PFSK-1 (cell line): ENCODE results near the gene FPR3.

ENCODE experiments used
- FOXP2 ChIP-seq: optimal IDR thresholded peaks from 2 replicates; pipeline ENCODE3; 2011; ENCODE audit warnings: borderline replicate concordance, control low read depth, inconsistent platforms; ENCODE audit not compliant: insufficient read depth; ENCODE audit errors: extremely low read length, extremely low read depth
- POLR2AphosphoS5 ChIP-seq: IDR thresholded peaks from 2 replicates; pipeline ENCODE4 v1.6.1; 2012; ENCODE audit warnings: low read depth, mild to moderate bottlenecking, control low read depth, low read length, moderate library complexity
- REST ChIP-seq, 2 experiments: IDR thresholded peaks; 2 replicates each; pipeline versions ENCODE4 v1.6.1 to v1.8.0; 2011 to 2012; ENCODE audit warnings: low read depth in 2 of 2, low read length in 2 of 2, control low read depth in 1 of 2, inconsistent platforms in 1 of 2, mild to moderate bottlenecking in 1 of 2, moderate library complexity in 1 of 2; ENCODE audit not compliant: insufficient read depth in 1 of 2
- SIN3A ChIP-seq: IDR thresholded peaks from 2 replicates; pipeline ENCODE4 v1.6.1; 2012; ENCODE audit warnings: mild to moderate bottlenecking, low read length, moderate library complexity, borderline replicate concordance; ENCODE audit not compliant: insufficient read depth
- TAF1 ChIP-seq: IDR thresholded peaks from 2 replicates; pipeline ENCODE4 v1.6.1; 2012; ENCODE audit warnings: low read length, control low read depth, borderline replicate concordance; ENCODE audit not compliant: insufficient read depth

DNA sequence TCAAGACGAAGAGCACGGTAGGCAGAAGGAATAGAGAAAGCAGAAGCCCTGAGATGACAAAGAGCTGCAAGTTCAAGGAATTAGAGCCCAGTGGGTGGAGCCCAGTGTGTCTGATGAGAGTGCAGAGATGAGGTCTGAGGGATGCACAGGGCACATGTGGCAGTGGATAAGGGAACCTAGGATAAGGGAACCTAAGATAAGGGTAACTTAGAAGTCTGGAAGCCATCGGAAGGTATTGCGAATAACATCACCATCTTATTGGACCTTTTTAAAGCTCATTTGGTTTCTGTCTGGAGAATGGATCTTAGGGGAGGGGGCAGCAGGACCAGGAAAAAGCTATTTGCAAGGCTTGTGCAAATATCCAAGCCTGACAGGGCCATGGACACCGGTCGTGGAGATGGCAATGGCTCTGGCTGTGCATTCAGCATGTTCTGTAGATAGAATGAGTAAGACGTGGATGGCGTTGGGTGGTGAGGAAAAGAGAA lies 1.3 kb downstream of the FPR3 start:
- no peak for TF ChIP-seq TAF1
- no peak for TF ChIP-seq POLR2AphosphoS5
- no peak for TF ChIP-seq FOXP2
- TF ChIP-seq SIN3A, result no peak
- no peak for TF ChIP-seq REST (IDR thresholded peaks at IDR 0.05; ENCODE audit: insufficient read depth in 1 of 2, low read depth in 2 of 2, low read length in 2 of 2)
